ENCODE results near the gene PDIA4.

DNA sequence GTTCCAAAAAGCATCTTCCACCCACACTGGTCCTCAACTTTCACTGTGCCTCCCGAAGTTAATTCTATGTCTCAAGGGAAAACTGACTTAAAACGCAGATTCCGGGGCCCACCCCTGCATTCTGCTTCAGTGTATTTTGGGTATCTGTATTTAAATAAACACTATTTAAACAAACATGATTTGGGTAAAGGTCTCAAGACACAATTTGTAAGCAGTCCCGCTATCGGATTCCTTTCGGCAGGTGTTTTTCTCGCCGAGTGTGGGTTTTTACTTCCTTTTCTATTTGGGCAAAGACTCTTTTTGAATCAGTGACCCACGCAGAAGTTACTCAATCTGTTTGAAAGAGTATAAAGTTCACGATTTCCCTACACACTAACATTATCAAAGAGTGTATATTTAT lies 1.2 kb downstream of the PDIA4 start:
- TF ChIP-seq HOXB13 (CRISPR knock-in tag; IDR thresholded peaks at IDR 0.05; ENCODE audit: low read depth) (no peak), POLR2A (IDR thresholded peaks at IDR 0.05; ENCODE audit: low read length) (no peak), MAX (IDR thresholded peaks at IDR 0.05) (no peak)

All from A549 (cell line).